ENCODE results near the gene OR14I1. TPM values are rescaled to one million over a fixed set of nuclear protein-coding genes. Genes with fewer than 3 reads are reported as not detected.

Gene OR14I1
- polyA plus RNA-seq (2011; rRNA removed) (not detected in 2 replicates), polyA plus RNA-seq (2017; fragmentation: RNase III; extraction: RNeasy Plus Mini Kit Qiagen cat#74134 plus additional on column Dnase treatment) (not detected in 3 replicates), polyA minus RNA-seq (2011; rRNA and poly(A)+ RNA removed) (not detected in 2 replicates)
- polyA plus RNA-seq (2012; cell fraction: cytosol; rRNA removed): not detected in 2 replicates
- not detected in 2 replicates for polyA plus RNA-seq (2012; cell fraction: nucleus; rRNA removed)

DNA sequence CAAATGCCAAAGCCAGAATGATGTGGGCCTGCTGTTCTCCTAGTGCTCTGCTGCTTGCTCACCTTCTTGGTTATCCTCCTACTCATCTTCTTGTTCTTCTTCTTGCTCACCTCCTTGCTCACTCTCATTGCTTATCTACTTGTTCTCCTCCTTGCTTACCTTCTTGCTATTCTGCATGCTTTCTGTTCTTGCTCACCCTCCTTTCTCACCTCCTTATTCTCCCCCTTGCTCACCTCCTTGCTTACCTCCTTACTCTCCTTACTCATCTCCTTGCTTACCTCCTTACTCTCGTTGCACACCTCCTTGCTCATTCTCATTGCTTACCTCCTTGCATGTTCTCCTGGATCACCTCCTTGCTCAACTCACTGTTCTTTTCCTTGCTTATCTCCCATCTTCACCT is at the start of gene OR14I1:
OR14I1 (minus strand) TSS at position 53 of the 400 bp plus-strand sequence.
- no peak for ATAC-seq
- H3K4me3 ChIP-seq: no peak within 1 kb of the TSS

GRCh38 chr1:248751635-248752034 is 49.1 kb upstream of the OR14I1 start:
- ATAC-seq (peak; percentile 32 to 54; a peak in 5 of 6 replicates), DNase-seq (ENCODE audit: low read depth in 1 of 2, low spot score in 1 of 2) (no peak), FAIRE-seq (no peak)
- H3K4me3 ChIP-seq: no peak overlapping the region
- 56% methylated on average over 4 of the region's 4 CpGs for WGBS (ENCODE audit: missing lambda C conversion rate)
- ChIA-PET POLR2A (no interaction called here), CTCF (no interaction called here)
- H3K4me1 ChIP-seq: no peaks in the 10 kb centered on the region
- TF ChIP-seq GATA3 (IDR thresholded peaks at IDR 0.05; ENCODE audit: borderline replicate concordance): no peak
- no peak for TF ChIP-seq CHD4 (IDR thresholded peaks at IDR 0.05; ENCODE audit: borderline replicate concordance)
- no peak for TF ChIP-seq ESRRA (IDR thresholded peaks at IDR 0.05; ENCODE audit: borderline replicate concordance, low read length)
- no peak for TF ChIP-seq POLR2A (IDR thresholded peaks at IDR 0.05; ENCODE audit: low read length)
- no peak for TF ChIP-seq JUNB (IDR thresholded peaks at IDR 0.05)
- no peak for TF ChIP-seq PBX3 (IDR thresholded peaks at IDR 0.05)
- no peak for TF ChIP-seq HDAC2 (IDR thresholded peaks at IDR 0.05)
- H3K9me3 ChIP-seq: peaks cover 4% of the 10 kb centered on the region; the same call in 1 of the 3 replicates
- no peak overlapping the region for H3K27ac ChIP-seq
- no peak overlapping the region for H3K4me2 ChIP-seq

More for the DNA sequence above, at the start of gene OR14I1:
- DNase-seq (ENCODE audit: low read depth in 1 of 2, low spot score in 1 of 2): no peak
- 0% methylated on average over 1 of the region's 1 CpG for WGBS (ENCODE audit: missing lambda C conversion rate)
- CTCF ChIA-PET: interaction anchor here (1.1 kb wide), 1 partner anchor 10 kb away, joined by 3 read pairs; no protein-coding TSS in a partner anchor
- no peaks in the 10 kb centered on the region for H3K4me1 ChIP-seq
- no peak within 1 kb of the TSS for H3K4me2 ChIP-seq
- POLR2A ChIA-PET: no interaction called here
- no peak for TF ChIP-seq TFCP2L1 (CRISPR knock-in tag; IDR thresholded peaks at IDR 0.05)
- TF ChIP-seq NPAS2 (CRISPR knock-in tag; IDR thresholded peaks at IDR 0.05; ENCODE audit: borderline replicate concordance): no peak
- no peak for TF ChIP-seq RCOR1 (IDR thresholded peaks at IDR 0.05; ENCODE audit: low read depth, low read length)
- TF ChIP-seq RNF2 (IDR thresholded peaks at IDR 0.05; ENCODE audit: borderline replicate concordance, low read depth): no peak
- TF ChIP-seq NR3C1 (IDR thresholded peaks at IDR 0.05): no peak
- no peak for TF ChIP-seq CBX8 (IDR thresholded peaks at IDR 0.05)
- no peak for TF ChIP-seq JUNB (IDR thresholded peaks at IDR 0.05)
- no peak for TF ChIP-seq MAX (IDR thresholded peaks at IDR 0.05)
- TF ChIP-seq, protein P1, sequence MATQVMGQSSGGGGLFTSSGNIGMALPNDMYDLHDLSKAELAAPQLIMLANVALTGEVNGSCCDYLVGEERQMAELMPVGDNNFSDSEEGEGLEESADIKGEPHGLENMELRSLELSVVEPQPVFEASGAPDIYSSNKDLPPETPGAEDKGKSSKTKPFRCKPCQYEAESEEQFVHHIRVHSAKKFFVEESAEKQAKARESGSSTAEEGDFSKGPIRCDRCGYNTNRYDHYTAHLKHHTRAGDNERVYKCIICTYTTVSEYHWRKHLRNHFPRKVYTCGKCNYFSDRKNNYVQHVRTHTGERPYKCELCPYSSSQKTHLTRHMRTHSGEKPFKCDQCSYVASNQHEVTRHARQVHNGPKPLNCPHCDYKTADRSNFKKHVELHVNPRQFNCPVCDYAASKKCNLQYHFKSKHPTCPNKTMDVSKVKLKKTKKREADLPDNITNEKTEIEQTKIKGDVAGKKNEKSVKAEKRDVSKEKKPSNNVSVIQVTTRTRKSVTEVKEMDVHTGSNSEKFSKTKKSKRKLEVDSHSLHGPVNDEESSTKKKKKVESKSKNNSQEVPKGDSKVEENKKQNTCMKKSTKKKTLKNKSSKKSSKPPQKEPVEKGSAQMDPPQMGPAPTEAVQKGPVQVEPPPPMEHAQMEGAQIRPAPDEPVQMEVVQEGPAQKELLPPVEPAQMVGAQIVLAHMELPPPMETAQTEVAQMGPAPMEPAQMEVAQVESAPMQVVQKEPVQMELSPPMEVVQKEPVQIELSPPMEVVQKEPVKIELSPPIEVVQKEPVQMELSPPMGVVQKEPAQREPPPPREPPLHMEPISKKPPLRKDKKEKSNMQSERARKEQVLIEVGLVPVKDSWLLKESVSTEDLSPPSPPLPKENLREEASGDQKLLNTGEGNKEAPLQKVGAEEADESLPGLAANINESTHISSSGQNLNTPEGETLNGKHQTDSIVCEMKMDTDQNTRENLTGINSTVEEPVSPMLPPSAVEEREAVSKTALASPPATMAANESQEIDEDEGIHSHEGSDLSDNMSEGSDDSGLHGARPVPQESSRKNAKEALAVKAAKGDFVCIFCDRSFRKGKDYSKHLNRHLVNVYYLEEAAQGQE (IDR thresholded peaks at IDR 0.05): no peak
- TF ChIP-seq FOSL2 (IDR thresholded peaks at IDR 0.05): no peak
- TF ChIP-seq FOSL2 (CRISPR knock-in tag; IDR thresholded peaks at IDR 0.05): no peak
- no peak for TF ChIP-seq CBX2 (IDR thresholded peaks at IDR 0.05; ENCODE audit: borderline replicate concordance, low read depth)
- H3K27ac ChIP-seq: no peak within 1 kb of the TSS
- no peak for FAIRE-seq
- H3K9me3 ChIP-seq: no peaks in the 10 kb centered on the region; the same call in 2 of the 3 replicates

- FAIRE-seq (no peak), DNase-seq (ENCODE audit: low read depth in 1 of 2, low spot score in 1 of 2) (no peak), ATAC-seq (peak; percentile 21 to 44; a peak in 4 of 6 replicates)
- Histone ChIP-seq H3K4me1 (no peaks in the 10 kb centered on the region), H3K9me3 (peaks cover 4% of the 10 kb centered on the region; the same call in 1 of the 3 replicates), H3K4me2 (no peak overlapping the region), H3K27ac (no peak overlapping the region), H3K4me3 (no peak overlapping the region)
- 53% methylated on average over 5 of the region's 5 CpGs for WGBS (ENCODE audit: missing lambda C conversion rate)
- POLR2A ChIA-PET: no interaction called here
- CTCF ChIA-PET: no interaction called here
- TF ChIP-seq USF2 (IDR thresholded peaks at IDR 0.05) (no peak), PHF8 (IDR thresholded peaks at IDR 0.05; ENCODE audit: borderline replicate concordance, low read depth) (no peak), CEBPB (IDR thresholded peaks at IDR 0.05) (no peak), RAD21 (conservative IDR thresholded peaks at IDR 0.05 in 1 of 2, IDR thresholded peaks at IDR 0.05 in 1 of 2) (no peak), KDM5A (IDR thresholded peaks at IDR 0.05) (no peak), RNF2 (IDR thresholded peaks at IDR 0.05; ENCODE audit: borderline replicate concordance, low read depth) (no peak), MYC (IDR thresholded peaks at IDR 0.05; ENCODE audit: borderline replicate concordance, low read length) (no peak)
- TF ChIP-seq, protein P1 (IDR thresholded peaks at IDR 0.05): no peak
Observed at GRCh38 chr1:248751142-248751541, 48.6 kb upstream of the OR14I1 start.
